ENCODE data around the gene RSRC2. TPM values are rescaled to one million over a fixed set of nuclear protein-coding genes. Genes with fewer than 3 reads are reported as not detected.

RSRC2 gene
- total and polyA plus RNA-seq, 10 of the 15 experiments (the other 5 are each of a cell fraction or from before 2014, with no cell fraction given), result 49.8 to 112 (median 60.6) TPM

DNA sequence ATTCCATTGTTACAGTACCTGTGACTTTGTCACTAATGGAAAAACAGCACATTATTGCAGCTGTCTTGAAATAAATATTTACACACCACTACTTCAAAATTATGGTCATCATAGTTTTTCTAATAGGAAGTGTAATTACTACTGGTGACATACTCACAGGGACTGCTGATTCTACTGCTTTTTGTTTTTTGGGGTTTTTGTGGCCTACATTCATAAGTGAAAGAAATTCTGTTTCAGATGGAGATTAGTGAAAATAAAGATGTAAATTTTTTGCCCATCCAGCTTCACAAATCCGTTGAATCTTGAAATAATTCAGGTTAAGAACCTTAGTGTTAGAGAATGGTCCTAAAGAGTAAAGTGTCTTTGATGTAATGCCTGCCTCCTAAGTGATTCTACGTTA, 17.8 kb upstream of the RSRC2 start:
- Histone ChIP-seq H3K4me2 (ENCODE audit: control insufficient read depth, insufficient read depth) (peak overlapping the region; percentile 68), H2AFZ (ENCODE audit: control insufficient read depth, low read depth, low read length) (peak overlapping the region; percentile 51), H3K79me2 (ENCODE audit: control insufficient read depth, insufficient read depth, low read length) (no peaks in the 10 kb centered on the region; the same call in 1 of the 2 replicates), H3K9me3 (replicated peaks; ENCODE audit: control insufficient read depth, insufficient read depth, low read length) (no peaks in the 10 kb centered on the region), H3K4me3 (peak overlapping the region; percentile 27; the same call in 1 of the 2 replicates), H3K36me3 (ENCODE audit: control insufficient read depth in 2 of 2, insufficient read depth in 2 of 2, low read length in 1 of 2) (peaks cover 0 to 14% of the 10 kb centered on the region in 2 experiments; a peak in 3 of 4 replicates), H3K4me1 (ENCODE audit: control insufficient read depth, insufficient read depth, low read length) (peaks cover 18% of the 10 kb centered on the region), H4K20me1 (ENCODE audit: control insufficient read depth, insufficient read depth) (no peaks in the 10 kb centered on the region), H3K27me3 (replicated peaks in 1 of 2; ENCODE audit: control insufficient read depth in 2 of 2, insufficient read depth in 2 of 2, low read length in 1 of 2) (no peaks in the 10 kb centered on the region), H3K9ac (ENCODE audit: control insufficient read depth, insufficient read depth, low read length) (no peak overlapping the region), H3K27ac (ENCODE audit: control insufficient read depth, insufficient read depth) (peak overlapping the region; percentile 76)
- ATAC-seq (peak; percentile 82), DNase-seq (ENCODE audit: low read depth, low spot score) (no peak), FAIRE-seq (no peak)
- in situ Hi-C loops (cut with MboI) (no loop called here), intact Hi-C loops (cut with micrococcal nuclease; ENCODE audit: unreplicated experiment) (no loop called here)
- CTCF ChIA-PET, result interaction anchor here (0.7 to 1.0 kb wide), 3 partner anchors 71 to 145 kb away, joined by 3 to 4 read pairs (median 4); no protein-coding TSS in a partner anchor
- SMC1A ChIA-PET (ENCODE audit: uncharacterized antibody, unreplicated experiment), result interaction anchor here (1.1 to 2.6 kb wide), 3 partner anchors 15 to 71 kb away, joined by 3 to 9 read pairs (median 5); partner anchors contain the start of gene ZCCHC8
- RAD21 ChIA-PET (ENCODE audit: unreplicated experiment), result interaction anchor here (1.2 to 1.4 kb wide), 2 partner anchors 15 to 44 kb away, joined by 4 to 6 read pairs; partner anchors contain the start of gene ZCCHC8
- no TSS peak for BruUV-seq (replicated peaks)
- POLR2A ChIA-PET, result interaction anchor here (0.8 to 1.1 kb wide), 2 partner anchors 9 to 44 kb away, joined by 4 read pairs; partner anchors contain the start of gene ZCCHC8
- WGBS (ENCODE audit: insufficient coverage, insufficient replicate concordance, low lambda C conversion rate, missing lambda C conversion rate), result 38% methylated on average over 2 of the region's 2 CpGs
- peak; percentile 95 for TF ChIP-seq SMARCA5 (IDR thresholded peaks at IDR 0.05)
- TF ChIP-seq, protein P1, sequence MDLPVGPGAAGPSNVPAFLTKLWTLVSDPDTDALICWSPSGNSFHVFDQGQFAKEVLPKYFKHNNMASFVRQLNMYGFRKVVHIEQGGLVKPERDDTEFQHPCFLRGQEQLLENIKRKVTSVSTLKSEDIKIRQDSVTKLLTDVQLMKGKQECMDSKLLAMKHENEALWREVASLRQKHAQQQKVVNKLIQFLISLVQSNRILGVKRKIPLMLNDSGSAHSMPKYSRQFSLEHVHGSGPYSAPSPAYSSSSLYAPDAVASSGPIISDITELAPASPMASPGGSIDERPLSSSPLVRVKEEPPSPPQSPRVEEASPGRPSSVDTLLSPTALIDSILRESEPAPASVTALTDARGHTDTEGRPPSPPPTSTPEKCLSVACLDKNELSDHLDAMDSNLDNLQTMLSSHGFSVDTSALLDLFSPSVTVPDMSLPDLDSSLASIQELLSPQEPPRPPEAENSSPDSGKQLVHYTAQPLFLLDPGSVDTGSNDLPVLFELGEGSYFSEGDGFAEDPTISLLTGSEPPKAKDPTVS (IDR thresholded peaks at IDR 0.05; ENCODE audit: low read depth, low read length), result no peak
- TF ChIP-seq ZNF24 (IDR thresholded peaks at IDR 0.05), result 0 out of 2 replicates have a peak, but pooled peaks have one; percentile 15
- no peak for TF ChIP-seq ASH2L (IDR thresholded peaks at IDR 0.05; ENCODE audit: borderline replicate concordance, low read depth)
- 0 out of 2 replicates have a peak, but pooled peaks have one; percentile 11 for TF ChIP-seq MEF2A (IDR thresholded peaks at IDR 0.05; ENCODE audit: insufficient read depth, low read depth, low read length)
- peak in 1 of 2 experiments; percentile 56; a peak in 2 of 4 replicates for TF ChIP-seq IKZF2 (IDR thresholded peaks at IDR 0.05)
- TF ChIP-seq, protein P2, sequence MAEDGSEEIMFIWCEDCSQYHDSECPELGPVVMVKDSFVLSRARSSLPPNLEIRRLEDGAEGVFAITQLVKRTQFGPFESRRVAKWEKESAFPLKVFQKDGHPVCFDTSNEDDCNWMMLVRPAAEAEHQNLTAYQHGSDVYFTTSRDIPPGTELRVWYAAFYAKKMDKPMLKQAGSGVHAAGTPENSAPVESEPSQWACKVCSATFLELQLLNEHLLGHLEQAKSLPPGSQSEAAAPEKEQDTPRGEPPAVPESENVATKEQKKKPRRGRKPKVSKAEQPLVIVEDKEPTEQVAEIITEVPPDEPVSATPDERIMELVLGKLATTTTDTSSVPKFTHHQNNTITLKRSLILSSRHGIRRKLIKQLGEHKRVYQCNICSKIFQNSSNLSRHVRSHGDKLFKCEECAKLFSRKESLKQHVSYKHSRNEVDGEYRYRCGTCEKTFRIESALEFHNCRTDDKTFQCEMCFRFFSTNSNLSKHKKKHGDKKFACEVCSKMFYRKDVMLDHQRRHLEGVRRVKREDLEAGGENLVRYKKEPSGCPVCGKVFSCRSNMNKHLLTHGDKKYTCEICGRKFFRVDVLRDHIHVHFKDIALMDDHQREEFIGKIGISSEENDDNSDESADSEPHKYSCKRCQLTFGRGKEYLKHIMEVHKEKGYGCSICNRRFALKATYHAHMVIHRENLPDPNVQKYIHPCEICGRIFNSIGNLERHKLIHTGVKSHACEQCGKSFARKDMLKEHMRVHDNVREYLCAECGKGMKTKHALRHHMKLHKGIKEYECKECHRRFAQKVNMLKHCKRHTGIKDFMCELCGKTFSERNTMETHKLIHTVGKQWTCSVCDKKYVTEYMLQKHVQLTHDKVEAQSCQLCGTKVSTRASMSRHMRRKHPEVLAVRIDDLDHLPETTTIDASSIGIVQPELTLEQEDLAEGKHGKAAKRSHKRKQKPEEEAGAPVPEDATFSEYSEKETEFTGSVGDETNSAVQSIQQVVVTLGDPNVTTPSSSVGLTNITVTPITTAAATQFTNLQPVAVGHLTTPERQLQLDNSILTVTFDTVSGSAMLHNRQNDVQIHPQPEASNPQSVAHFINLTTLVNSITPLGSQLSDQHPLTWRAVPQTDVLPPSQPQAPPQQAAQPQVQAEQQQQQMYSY (CRISPR knock-in tag; IDR thresholded peaks at IDR 0.05), result no peak
- TF ChIP-seq RUNX3 (IDR thresholded peaks at IDR 0.05; ENCODE audit: low read length), result peak; percentile 90
- 0 out of 2 replicates have a peak, but pooled peaks have one; percentile 26 for TF ChIP-seq CREM (IDR thresholded peaks at IDR 0.05; ENCODE audit: low read depth)
- no peak for TF ChIP-seq ATF7 (IDR thresholded peaks at IDR 0.05; ENCODE audit: low read depth)
- TF ChIP-seq, protein P3, sequence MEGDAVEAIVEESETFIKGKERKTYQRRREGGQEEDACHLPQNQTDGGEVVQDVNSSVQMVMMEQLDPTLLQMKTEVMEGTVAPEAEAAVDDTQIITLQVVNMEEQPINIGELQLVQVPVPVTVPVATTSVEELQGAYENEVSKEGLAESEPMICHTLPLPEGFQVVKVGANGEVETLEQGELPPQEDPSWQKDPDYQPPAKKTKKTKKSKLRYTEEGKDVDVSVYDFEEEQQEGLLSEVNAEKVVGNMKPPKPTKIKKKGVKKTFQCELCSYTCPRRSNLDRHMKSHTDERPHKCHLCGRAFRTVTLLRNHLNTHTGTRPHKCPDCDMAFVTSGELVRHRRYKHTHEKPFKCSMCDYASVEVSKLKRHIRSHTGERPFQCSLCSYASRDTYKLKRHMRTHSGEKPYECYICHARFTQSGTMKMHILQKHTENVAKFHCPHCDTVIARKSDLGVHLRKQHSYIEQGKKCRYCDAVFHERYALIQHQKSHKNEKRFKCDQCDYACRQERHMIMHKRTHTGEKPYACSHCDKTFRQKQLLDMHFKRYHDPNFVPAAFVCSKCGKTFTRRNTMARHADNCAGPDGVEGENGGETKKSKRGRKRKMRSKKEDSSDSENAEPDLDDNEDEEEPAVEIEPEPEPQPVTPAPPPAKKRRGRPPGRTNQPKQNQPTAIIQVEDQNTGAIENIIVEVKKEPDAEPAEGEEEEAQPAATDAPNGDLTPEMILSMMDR (IDR thresholded peaks at IDR 0.05 in 2 of 3, conservative IDR thresholded peaks at IDR 0.05 in 1 of 3; ENCODE audit: control insufficient read depth in 2 of 3, extremely low read depth in 1 of 3, insufficient read depth in 1 of 3, low read depth in 3 of 3, low read length in 3 of 3), result no peak
- no peak for TF ChIP-seq IRF4 (IDR thresholded peaks at IDR 0.05; ENCODE audit: low read depth, low read length)
- no peak for TF ChIP-seq SRF (IDR thresholded peaks at IDR 0.05; ENCODE audit: low read depth in 2 of 2, low read length in 2 of 2)
- no peak for TF ChIP-seq NFXL1 (IDR thresholded peaks at IDR 0.05; ENCODE audit: borderline replicate concordance)
- no peak for TF ChIP-seq KDM1A (IDR thresholded peaks at IDR 0.05; ENCODE audit: borderline replicate concordance)
- TF ChIP-seq ZNF217 (IDR thresholded peaks at IDR 0.05), result peak; percentile 62
- no peak for TF ChIP-seq ZNF207 (IDR thresholded peaks at IDR 0.05; ENCODE audit: borderline replicate concordance)
- TF ChIP-seq SP1 (IDR thresholded peaks at IDR 0.05; ENCODE audit: low read depth, low read length), result no peak
